ENCODE results near the gene S100A8.

- TF ChIP-seq CTCF (conservative IDR thresholded peaks at IDR 0.05; ENCODE audit: low read depth, low read length) (no peak), EZH2 (IDR thresholded peaks at IDR 0.05; ENCODE audit: borderline replicate concordance, low read depth, low read length, poor library complexity, severe bottlenecking) (no peak)
Observed at GRCh38 chr1:153357853-153358690, 32.8 kb downstream of the S100A8 start, which contains the start of gene S100A9.
